CD4-positive, CD25-positive, alpha-beta regulatory T cell (primary cell): ENCODE measurements around the gene TOR3A. TPM values are rescaled to one million over a fixed set of nuclear protein-coding genes. Genes with fewer than 3 reads are reported as not detected.

Experiments used
- ATAC-seq, 2 donors: fragments of 150-1000 bp; cut with Tn5 transposase; one replicate each; pipeline ENCODE4 v1.10.0; 2021; ENCODE audit warnings: low read depth in 2 of 2, moderate number of reproducible peaks in 2 of 2, moderate library complexity in 1 of 2
- DNase-seq, 3 donors: peaks; one replicate each; pipeline versions ENCODE4 v3.0.0 to v3.0.0-alpha.2; 2012 to 2022; ENCODE audit warnings: mixed read lengths in 1 of 3
- H3K27ac ChIP-seq: one replicate; pipeline ENCODE4 v1.7.0; 2013; ENCODE audit warnings: mild to moderate bottlenecking, low read length; ENCODE audit not compliant: insufficient read depth, poor library complexity, severe bottlenecking
- H3K27me3 ChIP-seq: one replicate; pipeline ENCODE4 v1.7.0; 2013; ENCODE audit warnings: low read length; ENCODE audit not compliant: control insufficient read depth, insufficient read depth
- H3K36me3 ChIP-seq: one replicate; pipeline ENCODE4 v1.7.0; 2013; ENCODE audit warnings: mild to moderate bottlenecking, low read length, moderate library complexity; ENCODE audit not compliant: control insufficient read depth, insufficient read depth
- H3K4me1 ChIP-seq: 2 replicates; pipeline ENCODE4 v1.7.0; 2013; ENCODE audit warnings: mild to moderate bottlenecking, low read length; ENCODE audit not compliant: insufficient read depth, control insufficient read depth, poor library complexity, severe bottlenecking
- H3K4me3 ChIP-seq: one replicate; pipeline ENCODE4 v1.7.0; 2013; ENCODE audit warnings: low read depth, mild to moderate bottlenecking, low read length, moderate library complexity
- H3K9me3 ChIP-seq, 2 experiments: 1 replicate in 1 of 2; 2 replicates in 1 of 2; pipeline ENCODE4 v1.7.0; 2013; ENCODE audit warnings: low read length in 2 of 2, mild to moderate bottlenecking in 1 of 2, moderate library complexity in 1 of 2; ENCODE audit not compliant: control insufficient read depth in 2 of 2
- H3K27ac Mint-ChIP-seq, 3 donors: one replicate each; pipeline ENCODE4 v1.8.0; 2020 to 2022; ENCODE audit warnings: mild to moderate bottlenecking in 3 of 3, mixed read lengths in 3 of 3, moderate library complexity in 2 of 3
- H3K27me3 Mint-ChIP-seq: one replicate; pipeline ENCODE4 v1.8.0; 2022; ENCODE audit warnings: mild to moderate bottlenecking, mixed read lengths
- H3K36me3 Mint-ChIP-seq: one replicate; pipeline ENCODE4 v1.8.0; 2020; ENCODE audit warnings: mixed read lengths
- H3K4me1 Mint-ChIP-seq, 4 donors: one replicate each; pipeline ENCODE4 v1.8.0; 2020 to 2022; ENCODE audit warnings: mixed read lengths in 4 of 4, mild to moderate bottlenecking in 1 of 4
- H3K4me3 Mint-ChIP-seq, 4 donors: one replicate each; pipeline ENCODE4 v1.8.0; 2020 to 2022; ENCODE audit warnings: mild to moderate bottlenecking in 4 of 4, mixed read lengths in 4 of 4, moderate library complexity in 3 of 4
- H3K9me3 Mint-ChIP-seq, 7 donors: one replicate each; pipeline ENCODE4 v1.8.0; 2020 to 2022; ENCODE audit warnings: mixed read lengths in 7 of 7, mild to moderate bottlenecking in 3 of 7, moderate library complexity in 2 of 7
- polyA plus RNA-seq, 4 donors: library from polyadenylated mRNA; unstranded; fragments of 300-500 nt; fragmentation: Illumina TruSeq; gene quantifications; one replicate each; pipeline ENCODE4 v1.2.3, GENCODE V29; 2021
- total RNA-seq: library from RNA; stranded (reverse); gene quantifications from one replicate; pipeline ENCODE4 v1.2.3, GENCODE V29; 2022

The TOR3A gene
- total and polyA plus RNA-seq, 5 donors from 2014 or later: 23.2 to 44.9 (median 38.6) TPM

DNA sequence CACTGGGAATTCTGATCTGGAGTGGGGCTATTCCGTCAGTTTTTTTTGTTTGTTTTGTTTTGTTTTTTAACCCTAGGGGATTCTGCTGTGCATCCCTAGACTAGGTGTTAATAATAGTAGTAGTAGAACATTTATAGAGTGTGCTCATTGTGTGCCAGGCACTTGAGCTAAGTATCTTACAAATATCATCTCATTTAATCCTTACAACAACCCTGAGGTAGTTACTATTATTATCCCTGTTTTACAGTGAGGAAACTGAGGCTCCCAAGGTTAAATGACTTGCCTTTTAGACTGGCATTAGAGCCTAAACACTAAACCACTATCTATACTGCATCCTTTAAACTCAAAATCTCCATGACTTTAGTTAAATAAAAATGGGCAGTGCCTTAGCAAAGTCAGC is 22.1 kb downstream of the TOR3A start:
- no peak overlapping the region for H3K4me3 Mint-ChIP-seq
- H3K27me3 Mint-ChIP-seq: no peaks in the 10 kb centered on the region
- peaks cover 15% of the 10 kb centered on the region for H3K36me3 ChIP-seq
- DNase-seq (no peak), ATAC-seq (no peak)
- H3K27ac ChIP-seq: no peak overlapping the region
- no peaks in the 10 kb centered on the region for H3K27me3 ChIP-seq
- no peaks in the 10 kb centered on the region for H3K4me1 ChIP-seq
- peaks cover 18% of the 10 kb centered on the region for H3K36me3 Mint-ChIP-seq
- no peaks in the 10 kb centered on the region for H3K9me3 ChIP-seq
- no peak overlapping the region for H3K27ac Mint-ChIP-seq
- H3K9me3 Mint-ChIP-seq: no peaks in the 10 kb centered on the region
- H3K4me1 Mint-ChIP-seq: peaks cover 0 to 4% (median under 1%) of the 10 kb centered on the region in 4 donors
- H3K4me3 ChIP-seq: no peak overlapping the region

DNA sequence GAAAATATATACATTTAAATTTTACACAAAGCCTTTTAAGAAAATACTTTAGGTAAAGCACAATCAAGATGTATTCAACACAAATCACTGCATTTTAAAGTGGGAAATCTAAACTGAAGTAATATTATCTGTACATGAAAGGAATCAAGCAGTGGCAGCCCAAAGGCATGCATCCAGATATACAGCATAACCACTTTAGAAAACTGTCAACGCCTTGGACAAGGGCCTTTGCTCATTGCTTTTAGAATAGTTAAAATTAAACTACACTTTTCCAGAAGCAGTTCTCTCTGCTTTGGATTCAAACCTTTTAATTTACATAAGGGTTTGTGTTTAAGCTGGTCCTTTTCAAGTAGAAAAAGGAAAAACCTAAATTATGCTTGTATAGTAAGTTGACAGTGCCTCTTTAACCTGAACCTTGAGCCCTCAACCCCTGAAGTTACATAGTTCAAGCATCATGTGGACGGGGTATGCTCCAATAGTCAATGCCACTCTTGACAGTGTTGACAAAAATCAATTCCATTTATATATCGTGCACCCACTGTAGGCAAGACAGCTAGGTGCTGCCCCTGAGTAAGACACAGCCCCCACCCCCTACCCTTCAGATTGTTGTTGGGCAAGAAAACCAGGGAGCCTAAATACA is 22.9 kb downstream of the TOR3A start:
- Mint-ChIP-seq H3K9me3 (no peaks in the 10 kb centered on the region), H3K36me3 (peaks cover 23% of the 10 kb centered on the region), H3K27ac (no peak overlapping the region), H3K27me3 (no peaks in the 10 kb centered on the region), H3K4me3 (no peak overlapping the region), H3K4me1 (peaks cover 0 to 4% (median 2%) of the 10 kb centered on the region in 4 donors)
- H3K27me3 ChIP-seq: no peaks in the 10 kb centered on the region
- no peak overlapping the region for H3K4me3 ChIP-seq
- DNase-seq: no peak
- peaks cover 18% of the 10 kb centered on the region for H3K36me3 ChIP-seq
- ATAC-seq: no peak
- no peak overlapping the region for H3K27ac ChIP-seq
- H3K9me3 ChIP-seq: no peaks in the 10 kb centered on the region
- no peaks in the 10 kb centered on the region for H3K4me1 ChIP-seq

DNA sequence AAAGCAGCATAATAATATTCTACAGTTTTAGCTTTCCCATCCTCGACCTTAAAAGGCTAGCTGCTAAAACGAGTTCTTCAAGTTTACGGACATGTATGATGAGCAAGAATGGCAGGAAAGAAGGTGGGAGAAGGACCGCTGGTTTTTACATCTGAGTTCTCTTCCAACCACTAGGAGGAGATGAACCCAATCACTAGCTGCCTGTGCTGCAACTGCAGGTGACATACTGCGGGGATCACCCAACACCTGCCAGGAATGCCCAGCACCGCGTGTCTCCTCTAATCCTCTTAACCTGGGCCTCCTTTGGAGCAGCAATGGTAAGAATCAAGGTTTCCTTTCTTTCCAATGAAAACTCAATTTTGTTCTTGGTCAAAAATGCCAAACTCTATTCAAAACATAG is 23.5 kb downstream of the TOR3A start:
- DNase-seq (peak in 2 of 3 donors; percentile 10 to 23), ATAC-seq (peak in 1 of 2 donors; percentile 47)
- H3K27me3 Mint-ChIP-seq: no peaks in the 10 kb centered on the region
- H3K4me3 Mint-ChIP-seq: no peak overlapping the region
- H3K27ac Mint-ChIP-seq: peak overlapping the region in 2 of 3 donors; percentile 12 to 14
- peaks cover 0 to 4% (median 2%) of the 10 kb centered on the region in 4 donors for H3K4me1 Mint-ChIP-seq
- H3K27ac ChIP-seq: no peak overlapping the region
- no peaks in the 10 kb centered on the region for H3K27me3 ChIP-seq
- H3K9me3 ChIP-seq: no peaks in the 10 kb centered on the region
- H3K4me1 ChIP-seq: no peaks in the 10 kb centered on the region
- H3K9me3 Mint-ChIP-seq: no peaks in the 10 kb centered on the region
- H3K4me3 ChIP-seq: no peak overlapping the region
- peaks cover 25% of the 10 kb centered on the region for H3K36me3 ChIP-seq
- peaks cover 28% of the 10 kb centered on the region for H3K36me3 Mint-ChIP-seq

DNA sequence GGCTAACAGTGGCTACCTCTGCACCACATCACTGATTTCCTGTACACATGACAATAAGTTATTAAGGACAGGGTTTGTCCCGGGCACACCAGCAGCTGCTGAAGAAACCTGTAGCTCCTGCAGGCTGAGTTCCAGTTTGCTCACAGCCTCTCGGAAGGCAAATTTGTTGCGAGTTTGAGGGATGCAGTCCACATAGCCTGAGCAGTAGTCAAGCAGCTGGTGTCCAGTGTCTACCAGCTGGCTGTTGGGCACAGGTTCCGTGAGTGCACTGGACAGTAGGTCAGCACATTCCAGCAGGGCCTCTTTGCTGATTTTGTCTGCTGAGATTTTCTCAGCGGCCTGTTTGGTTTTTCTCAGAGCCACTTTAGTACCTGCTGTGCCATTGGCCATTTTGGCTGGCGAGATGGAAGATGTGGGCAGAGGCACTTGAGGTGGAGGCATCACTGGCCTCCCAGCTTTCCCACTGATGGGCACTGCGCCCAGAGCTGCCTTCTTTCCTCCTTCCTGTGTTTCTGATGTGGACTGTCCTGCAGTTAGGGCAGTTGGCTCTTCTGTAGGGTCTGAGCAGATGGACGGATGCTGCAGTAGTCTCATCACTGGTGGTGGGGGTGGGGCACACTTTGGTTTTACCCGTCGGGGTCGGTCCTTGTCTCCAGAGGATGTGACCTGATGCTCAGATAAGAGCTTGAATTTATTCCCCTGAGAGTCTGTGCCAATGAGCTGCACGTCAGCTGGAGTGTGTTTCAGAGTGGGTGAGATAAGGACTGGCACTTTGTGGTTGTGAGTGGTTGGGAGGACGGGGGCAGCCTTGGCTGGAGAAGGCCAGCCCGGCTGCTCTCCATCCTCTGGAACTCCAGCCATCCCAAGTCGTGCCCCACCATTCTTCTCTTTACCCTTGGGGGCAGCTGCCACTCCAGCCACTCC is 26.1 kb downstream of the TOR3A start:
- DNase-seq: no peak
- Histone ChIP-seq H3K27me3 (no peaks in the 10 kb centered on the region), H3K9me3 (no peaks in the 10 kb centered on the region), H3K4me1 (no peaks in the 10 kb centered on the region), H3K4me3 (no peak overlapping the region), H3K36me3 (peaks cover 37% of the 10 kb centered on the region), H3K27ac (no peak overlapping the region)
- Mint-ChIP-seq H3K9me3 (no peaks in the 10 kb centered on the region), H3K36me3 (peaks cover 31% of the 10 kb centered on the region), H3K4me1 (peaks cover 0 to 4% (median under 1%) of the 10 kb centered on the region in 4 donors), H3K27ac (peak overlapping the region in 1 of 3 donors; percentile 15), H3K4me3 (no peak overlapping the region), H3K27me3 (no peaks in the 10 kb centered on the region)
- no peak for ATAC-seq

DNA sequence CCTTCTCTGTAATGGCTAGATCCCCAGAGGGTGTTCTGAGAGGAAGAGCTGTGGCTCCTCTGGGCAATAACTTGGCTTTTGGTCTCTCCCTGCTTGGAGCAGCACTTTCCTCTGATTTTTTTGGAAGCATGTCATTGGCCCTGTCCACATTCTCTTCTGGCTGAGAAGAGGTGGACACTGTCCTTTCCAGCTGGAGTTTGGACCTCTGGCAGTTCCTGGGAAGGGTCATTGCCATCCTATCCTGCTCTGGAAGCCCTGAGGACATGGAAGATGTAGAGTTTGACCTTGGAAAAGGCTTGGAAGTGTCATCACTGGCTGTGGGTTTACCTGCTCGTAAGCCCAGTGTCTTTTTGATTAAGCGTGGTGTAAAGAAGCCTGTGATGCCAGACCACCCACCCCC is 26.8 kb downstream of the TOR3A start:
- no peaks in the 10 kb centered on the region for H3K27me3 Mint-ChIP-seq

DNA sequence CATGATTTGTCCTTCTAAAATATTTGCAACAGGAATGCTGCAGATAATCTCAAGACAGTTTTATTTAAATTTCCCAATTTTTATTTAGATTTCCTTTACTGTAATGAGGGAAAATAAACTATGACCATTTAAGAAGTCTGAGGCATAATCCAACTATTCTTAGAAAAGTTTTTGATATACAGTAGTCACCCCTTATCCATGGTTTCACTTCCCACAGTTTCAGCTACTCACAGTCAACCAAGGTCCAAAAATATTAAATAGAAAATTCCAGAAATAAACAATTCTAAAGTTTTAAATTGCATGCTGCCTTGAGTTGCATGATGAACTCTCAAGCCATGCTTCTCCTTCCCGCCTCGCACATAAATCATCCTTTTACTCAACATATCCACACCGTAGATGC is 33.3 kb downstream of the TOR3A start:
- no peaks in the 10 kb centered on the region for H3K9me3 Mint-ChIP-seq
- no peaks in the 10 kb centered on the region for H3K4me1 ChIP-seq
- H3K27ac ChIP-seq: no peak overlapping the region
- H3K4me3 ChIP-seq: no peak overlapping the region
- H3K27me3 Mint-ChIP-seq: no peaks in the 10 kb centered on the region
- H3K4me1 Mint-ChIP-seq: peaks cover 5 to 6% (median 5%) of the 10 kb centered on the region in 4 donors
- H3K27me3 ChIP-seq: no peaks in the 10 kb centered on the region
- ATAC-seq: no peak
- H3K9me3 ChIP-seq: no peaks in the 10 kb centered on the region
- peaks cover 34% of the 10 kb centered on the region for H3K36me3 ChIP-seq
- no peak overlapping the region for H3K27ac Mint-ChIP-seq
- no peak overlapping the region for H3K4me3 Mint-ChIP-seq
- DNase-seq: no peak
- H3K36me3 Mint-ChIP-seq: peaks cover 32% of the 10 kb centered on the region

More for the DNA sequence above, 26.8 kb downstream of the TOR3A start:
- no peaks in the 10 kb centered on the region for H3K9me3 ChIP-seq
- H3K9me3 Mint-ChIP-seq: no peaks in the 10 kb centered on the region
- H3K4me1 Mint-ChIP-seq: peaks cover 0 to 4% (median under 1%) of the 10 kb centered on the region in 4 donors
- no peak for DNase-seq
- no peak overlapping the region for H3K27ac ChIP-seq
- ATAC-seq: no peak
- H3K4me3 ChIP-seq: no peak overlapping the region
- no peak overlapping the region for H3K4me3 Mint-ChIP-seq
- H3K27me3 ChIP-seq: no peaks in the 10 kb centered on the region
- peaks cover 37% of the 10 kb centered on the region for H3K36me3 ChIP-seq
- peak overlapping the region in 1 of 3 donors; percentile 63 for H3K27ac Mint-ChIP-seq
- H3K4me1 ChIP-seq: no peaks in the 10 kb centered on the region
- peaks cover 35% of the 10 kb centered on the region for H3K36me3 Mint-ChIP-seq

DNA sequence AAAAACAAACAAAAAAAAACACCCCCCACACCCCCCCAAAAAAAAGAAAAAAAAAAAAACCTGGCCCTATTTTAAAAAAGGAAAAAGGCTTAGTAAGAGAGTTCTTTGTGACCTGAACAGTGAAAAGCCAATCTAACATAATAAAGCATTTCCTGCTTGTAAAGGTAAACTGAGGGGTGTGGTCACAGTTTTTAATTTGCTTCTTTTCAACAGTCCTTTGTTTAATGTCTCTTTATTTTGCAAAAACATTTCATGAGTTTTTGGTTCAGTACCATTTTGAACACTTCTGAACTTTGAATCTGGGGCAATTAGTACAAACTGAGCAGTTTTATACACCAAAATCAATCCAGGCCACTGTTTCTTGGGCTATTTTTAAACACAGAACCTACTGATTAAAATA is 37.6 kb downstream of the TOR3A start:
- Histone ChIP-seq H3K27ac (no peak overlapping the region), H3K4me1 (no peaks in the 10 kb centered on the region), H3K36me3 (peaks cover 15% of the 10 kb centered on the region), H3K9me3 (no peaks in the 10 kb centered on the region), H3K27me3 (no peaks in the 10 kb centered on the region), H3K4me3 (no peak overlapping the region)
- H3K27ac Mint-ChIP-seq: peak overlapping the region in 1 of 3 donors; percentile 31
- H3K36me3 Mint-ChIP-seq: peaks cover 28% of the 10 kb centered on the region
- no peak for ATAC-seq
- DNase-seq: no peak
- H3K4me3 Mint-ChIP-seq: no peak overlapping the region
- peaks cover 2 to 13% (median 8%) of the 10 kb centered on the region in 4 donors for H3K4me1 Mint-ChIP-seq
- no peaks in the 10 kb centered on the region for H3K27me3 Mint-ChIP-seq
- no peaks in the 10 kb centered on the region for H3K9me3 Mint-ChIP-seq
